HUDEP-2 (cell line): ENCODE results near the gene PRR23C.
A peak's percentile ranks its signal among the peaks of the same experiment; 100 is the strongest.
"Not testable (repeated sequence)": the region's sequence is repeated elsewhere in the genome, so short reads cannot be mapped to it uniquely, and the experiment has no call there.

Experiments
- DNase-seq, 76 experiments: peaks; one replicate each; lab custom pipeline; 2025; ENCODE audit not compliant: unreplicated experiment in 76 of 76; lab: John Stamatoyannopoulos, UW

Gene PRR23C

GRCh38 chr3:139044366-139045210 is at the start of gene PRR23C:
Gene PRR23C (minus strand): TSS chr3:139044892. CDS start chr3:139044620, 272 bp downstream.
- DNase-seq: no peak

DNA sequence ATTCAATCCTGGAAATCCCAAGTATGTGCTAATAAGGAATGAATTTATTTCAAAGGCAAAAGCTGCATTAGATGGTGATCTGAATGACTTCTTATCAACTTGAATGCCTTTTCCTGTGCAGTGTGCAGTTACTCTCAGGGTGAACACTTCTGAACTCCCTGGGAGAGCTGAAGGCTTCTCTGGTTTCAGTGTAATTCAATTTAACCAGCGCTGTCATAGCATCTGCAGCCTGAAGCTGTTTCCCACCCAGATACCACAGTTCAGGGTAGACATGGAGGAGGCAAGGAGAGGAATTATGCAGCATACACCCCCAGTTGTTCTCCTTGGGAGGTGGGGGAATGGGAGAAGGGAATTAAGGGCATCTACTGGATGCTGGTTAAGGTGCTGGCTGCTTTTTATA is 49.1 kb upstream of the PRR23C start:
- DNase-seq: no peak

DNA sequence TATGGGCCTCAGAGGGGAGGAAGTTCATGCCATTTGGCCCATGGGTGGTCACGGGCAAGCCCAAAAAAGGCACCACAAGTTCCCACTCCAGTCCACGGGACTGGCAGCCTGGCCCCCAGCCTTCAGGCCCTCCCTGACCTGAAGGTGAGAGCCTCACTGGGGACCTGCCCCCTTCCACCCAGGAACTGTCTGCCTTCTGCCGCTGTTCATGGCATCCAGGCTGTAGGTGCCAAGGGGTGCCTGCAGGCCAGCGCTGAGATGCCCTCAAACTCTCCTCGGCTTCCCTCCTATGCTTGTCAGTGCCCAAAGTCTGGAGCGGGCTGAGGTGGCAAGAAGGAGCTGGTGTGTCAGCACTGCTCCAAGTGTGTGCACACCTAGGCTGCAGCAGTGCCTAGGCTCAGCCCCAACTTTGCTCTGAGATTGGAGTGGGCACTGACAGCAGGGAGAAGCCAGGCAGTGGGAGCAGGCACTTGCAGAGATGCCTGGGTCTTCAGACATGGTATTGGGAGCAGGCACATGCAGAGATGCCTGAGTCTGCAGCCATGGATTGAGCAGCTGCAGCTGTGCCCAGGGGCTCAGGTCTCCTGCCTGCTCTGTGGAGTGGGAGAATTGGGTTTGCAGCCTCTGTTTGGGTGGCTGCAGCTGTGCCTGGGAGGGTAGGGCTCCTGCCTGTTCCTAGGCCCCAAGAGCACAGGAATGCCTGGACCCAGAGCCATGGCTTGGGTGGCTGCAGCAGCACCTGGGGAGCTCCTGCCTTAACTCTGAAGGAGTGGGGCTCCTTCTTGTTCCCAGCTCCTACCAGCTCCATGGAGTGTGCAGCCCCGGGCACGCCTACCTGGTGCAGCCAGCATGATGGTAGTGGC is 44.0 kb upstream of the PRR23C start:
- DNase-seq: no peak

GRCh38 chr3:139087621-139088020 is 42.9 kb upstream of the PRR23C start:
- DNase-seq: no peak

DNA sequence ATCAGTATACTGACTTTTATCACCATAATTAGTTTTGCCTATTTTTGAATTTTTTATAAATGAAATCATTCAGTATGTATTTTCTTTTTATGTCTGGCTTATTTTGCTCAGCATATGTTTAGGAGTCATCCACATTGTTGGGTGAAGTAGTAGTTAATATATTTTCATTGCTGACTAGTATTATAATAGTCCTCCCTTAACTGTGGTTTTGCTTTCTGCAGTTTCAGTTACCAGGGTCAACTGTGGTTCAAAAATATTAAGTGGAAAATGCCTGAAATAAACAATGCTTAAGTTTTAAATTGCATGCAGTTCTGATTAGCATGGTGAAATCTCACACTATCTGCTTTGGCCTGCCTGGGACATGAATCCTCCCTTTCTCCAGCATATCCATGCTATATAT is 39.5 kb upstream of the PRR23C start:
- DNase-seq: no peak

DNA sequence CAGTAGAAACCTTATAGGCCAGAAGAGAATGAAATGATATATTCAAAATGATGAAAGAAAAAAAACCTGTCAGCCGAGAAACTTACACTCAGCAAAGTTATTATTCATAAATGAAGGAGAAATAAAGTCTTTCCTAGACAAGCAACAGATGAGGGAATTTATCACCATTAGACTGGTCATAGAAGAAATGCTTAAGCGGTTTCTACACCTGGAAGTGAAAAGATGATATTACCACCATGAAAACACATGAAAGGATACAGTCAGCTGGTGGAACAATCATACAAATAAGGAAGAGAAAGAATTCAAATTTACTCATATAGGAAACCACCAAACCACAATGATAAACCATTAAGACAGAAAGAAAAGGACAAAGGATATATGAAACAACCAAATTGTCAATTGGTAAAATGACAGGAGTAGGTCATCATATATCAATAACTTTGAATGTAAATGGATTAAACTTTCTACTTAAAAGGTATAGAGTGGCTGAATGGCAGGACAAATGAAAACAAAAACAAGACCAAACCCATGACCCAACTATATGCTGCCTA is 29.9 kb upstream of the PRR23C start:
- no peak for DNase-seq

GRCh38 chr3:139062918-139063317 is 18.2 kb upstream of the PRR23C start:
- no peak for DNase-seq

GRCh38 chr3:139052802-139053600 is 8.3 kb upstream of the PRR23C start:
- DNase-seq: no peak

- no peak for DNase-seq
Observed at GRCh38 chr3:139043554-139044365, 932 bp downstream of the PRR23C start.

GRCh38 chr3:139037478-139037877 is 7.2 kb downstream of the PRR23C start:
- DNase-seq: no peak

- no peak for DNase-seq
Observed at GRCh38 chr3:139032326-139033002, 12.2 kb downstream of the PRR23C start.

GRCh38 chr3:139030576-139030975 is 14.1 kb downstream of the PRR23C start:
- DNase-seq: not testable (repeated sequence)

DNA sequence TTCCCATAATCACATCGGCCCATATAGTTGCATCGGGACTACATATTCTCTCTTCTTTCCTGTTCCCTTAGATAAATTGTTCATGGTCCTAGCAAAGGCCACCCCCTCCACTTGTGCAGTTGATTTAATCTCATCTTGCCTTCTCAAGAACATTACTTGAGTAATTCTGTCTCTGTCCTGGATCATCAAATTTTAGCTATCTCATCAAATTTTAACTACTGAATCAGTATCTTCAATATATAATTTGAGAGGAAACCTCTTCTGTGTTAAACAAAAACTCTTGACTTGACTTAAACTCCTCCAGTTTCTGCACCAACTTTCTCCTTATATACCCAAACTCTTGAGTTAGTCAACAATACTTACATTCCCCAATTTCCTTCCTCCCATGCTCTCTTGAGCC is 19.7 kb downstream of the PRR23C start:
- no peak for DNase-seq

- DNase-seq: peak in 1 of 76 experiments; percentile 14
Observed at GRCh38 chr3:139020868-139021234, 23.8 kb downstream of the PRR23C start, which contains the start of gene PRR23B. Gene PRR23B (minus strand): TSS chr3:139020926. CDS start chr3:139020661, 265 bp downstream.

DNA sequence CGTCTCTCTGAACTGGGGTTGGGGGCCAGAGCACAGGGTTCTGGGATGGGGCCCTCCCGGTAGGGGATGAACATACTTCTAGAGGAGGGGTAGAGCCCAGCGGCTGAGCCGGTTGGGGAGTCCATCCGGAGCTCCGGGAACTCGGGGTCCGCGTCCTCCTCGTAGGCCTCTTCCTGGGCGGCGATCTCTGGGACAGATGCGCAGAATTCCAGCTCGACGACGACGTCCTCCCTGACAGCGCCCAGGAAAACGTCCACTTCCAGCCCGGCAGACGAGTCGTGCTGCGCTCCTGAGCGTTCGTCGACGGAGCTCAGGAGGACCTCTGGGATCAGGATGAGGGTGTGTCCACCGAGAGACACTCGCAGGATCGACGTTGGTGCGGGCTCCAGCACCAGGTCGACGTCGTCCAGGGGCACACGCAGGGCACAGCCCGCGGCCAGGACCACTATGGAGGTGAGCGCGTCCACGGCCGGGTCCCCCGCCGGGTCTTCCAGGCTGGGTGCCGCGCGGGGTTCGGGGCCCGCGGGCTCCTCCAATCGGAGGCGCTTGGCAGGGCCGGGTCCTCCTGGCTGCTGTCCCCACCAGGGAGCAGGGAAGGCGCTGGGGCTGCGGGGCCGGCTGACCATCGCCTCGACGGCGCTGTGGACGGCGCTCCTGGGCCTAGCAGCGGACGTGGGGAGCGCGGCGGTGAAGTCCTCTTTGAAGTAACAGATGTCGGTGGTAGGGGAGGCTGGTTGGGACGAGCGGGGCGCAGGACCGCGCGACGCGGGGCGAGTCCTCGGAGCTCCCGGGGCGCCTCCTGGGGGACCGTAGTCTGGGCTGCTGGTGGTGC is 24.4 kb downstream of the PRR23C start:
- DNase-seq: no peak

DNA sequence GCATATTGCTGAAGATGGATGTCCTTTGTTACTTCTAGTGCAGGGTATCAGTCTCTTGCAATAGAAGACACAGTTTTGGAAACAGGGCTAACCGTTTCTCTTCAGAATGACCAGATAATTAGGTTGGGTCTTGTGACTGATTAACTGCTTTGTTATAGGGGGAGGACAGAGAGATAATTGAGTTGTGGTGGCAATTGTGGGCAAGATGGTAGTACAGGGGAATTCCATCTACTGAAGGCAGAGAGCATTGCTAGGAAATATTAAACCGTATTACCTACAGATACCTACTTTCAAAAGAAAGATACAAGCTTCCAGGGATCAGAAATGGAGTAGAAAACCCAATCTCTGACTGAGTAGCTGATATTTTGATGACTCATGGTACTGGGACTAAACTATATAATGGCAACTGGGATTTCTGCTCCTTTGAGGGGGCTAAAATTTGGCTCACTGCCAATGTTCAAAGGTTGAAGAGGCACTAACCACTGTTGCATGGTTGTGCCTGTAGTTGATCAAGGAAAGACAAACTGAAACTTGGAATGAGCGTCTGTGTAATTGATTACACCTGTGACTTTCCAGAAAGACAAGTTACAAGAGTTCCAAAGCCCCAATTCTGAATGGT is 28.2 kb downstream of the PRR23C start:
- no peak for DNase-seq

DNA sequence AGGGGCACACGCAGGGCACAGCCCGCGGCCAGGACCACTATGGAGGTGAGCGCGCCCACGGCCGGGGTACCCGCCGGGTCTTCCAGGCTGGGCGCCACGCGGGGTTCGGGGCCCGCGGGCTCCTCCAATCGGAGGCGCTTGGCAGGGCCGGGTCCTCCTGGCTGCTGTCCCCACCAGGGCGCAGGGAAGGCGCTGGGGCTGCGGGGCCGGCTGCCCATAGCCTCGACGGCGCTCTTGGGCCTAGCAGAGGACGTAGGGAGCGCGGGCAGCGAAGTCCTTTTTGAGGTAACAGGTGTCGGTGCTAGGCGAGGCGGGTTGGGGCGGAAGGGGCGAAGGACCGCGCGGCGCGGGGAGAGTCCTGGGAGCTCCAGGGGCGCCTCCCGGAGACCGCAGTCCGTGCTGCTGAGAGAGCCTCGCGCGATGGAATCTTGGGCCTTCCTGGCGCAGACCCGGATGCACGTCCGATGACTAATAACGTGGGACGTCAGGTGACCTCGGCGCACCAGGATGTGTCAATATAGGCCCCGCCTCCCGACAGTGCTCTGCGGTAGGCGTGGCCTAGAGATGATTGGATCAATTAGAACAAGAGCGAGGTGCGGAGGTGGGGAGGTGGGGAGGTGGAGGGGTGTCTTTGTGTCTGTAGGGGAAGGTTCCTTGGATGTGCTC is 38.5 kb downstream of the PRR23C start, which contains the start of gene PRR23A:
PRR23A (minus strand) TSS at position 218 of the 666 bp plus-strand sequence; CDS start at position 218, 0 bp downstream.
- DNase-seq: no peak
